Kidney capillary endothelial cell (primary cell): ENCODE measurements around the gene TMEM41A.

Experiments used
- DNase-seq: peaks from one replicate; pipeline ENCODE4 v3.0.0-alpha.2; 2018; ENCODE audit warnings: low spot score

TMEM41A gene

DNA sequence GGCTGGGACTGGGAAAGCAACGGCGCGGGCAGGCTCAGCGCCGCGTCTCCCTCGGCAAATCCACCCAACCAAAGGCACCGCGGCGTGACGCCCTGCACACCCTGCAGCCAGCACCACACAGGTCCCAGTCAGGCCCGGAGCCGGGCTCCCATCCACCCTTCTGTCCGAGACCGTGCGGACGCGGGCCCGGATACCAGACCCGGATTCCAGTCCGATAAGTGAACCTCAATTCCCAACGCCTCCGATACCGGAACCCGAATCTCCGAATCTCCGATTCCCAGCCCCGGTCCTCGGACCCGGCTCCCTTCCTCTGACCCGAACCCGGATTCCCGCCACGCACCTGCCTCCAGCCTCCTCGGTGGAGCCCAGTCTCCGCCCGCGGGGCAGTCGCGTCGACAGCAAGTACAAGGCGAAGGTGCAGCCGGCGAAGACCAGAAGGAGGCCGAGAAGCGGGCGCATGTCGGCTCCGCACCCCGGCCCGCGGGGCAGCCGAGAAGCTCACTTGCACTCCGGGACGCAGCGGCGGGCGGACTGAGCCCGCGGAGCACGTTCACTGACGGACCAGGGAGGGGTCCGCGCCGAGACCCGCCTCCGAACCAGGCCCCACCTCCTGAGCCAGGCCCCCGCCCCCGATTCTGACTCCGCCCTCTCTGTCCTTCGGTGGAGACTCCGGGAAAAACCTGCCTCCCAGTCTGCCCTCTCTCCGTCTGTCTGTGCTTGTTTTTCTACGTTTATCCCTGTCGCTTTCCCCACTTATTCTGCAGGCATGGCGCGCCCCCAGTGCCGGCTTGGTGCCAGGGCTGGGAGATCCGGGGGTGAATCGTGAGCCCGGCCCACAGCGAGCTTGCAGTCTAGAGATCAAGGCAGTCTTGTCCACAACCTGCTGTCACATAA lies at the start of gene TMEM41A:
Gene TMEM41A (minus strand): TSS at position 533 of the 894 bp plus-strand sequence. CDS start 74 bp downstream, at position 459.
- peak; percentile 86 for DNase-seq

GRCh38 chr3:185540695-185541094 lies 41.9 kb upstream of the TMEM41A start:
- no peak for DNase-seq

GRCh38 chr3:185539934-185540333 lies 41.1 kb upstream of the TMEM41A start:
- no peak for DNase-seq

DNA sequence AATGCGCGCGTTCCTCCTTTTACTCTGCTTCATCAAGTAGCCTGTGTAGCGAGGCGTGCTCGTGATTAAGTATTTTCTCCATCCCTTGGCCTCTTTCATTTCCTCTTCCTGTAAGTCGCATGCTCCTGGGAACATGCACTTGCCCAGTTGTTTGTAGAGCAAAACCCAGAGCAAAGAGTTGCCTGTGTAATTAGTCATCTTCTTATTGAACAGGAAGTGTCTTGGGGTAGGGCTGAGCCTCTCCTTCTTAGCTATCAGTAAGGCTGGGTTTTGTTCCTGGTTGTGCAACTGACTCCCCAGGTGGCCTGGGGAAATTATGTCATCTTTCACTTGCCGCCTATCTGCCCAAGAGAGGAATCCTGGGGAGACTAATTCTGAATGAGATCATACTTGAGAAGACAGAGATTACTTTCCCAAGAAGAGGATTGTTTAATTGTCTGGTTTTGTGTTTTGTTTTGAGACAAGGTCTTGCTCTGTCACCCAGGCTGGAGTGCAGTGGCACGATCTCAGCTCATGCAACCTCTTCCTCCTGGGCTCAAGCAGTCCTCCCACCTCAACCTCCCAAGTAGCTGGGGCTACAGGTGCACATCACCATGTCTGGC lies 38.6 kb upstream of the TMEM41A start:
- DNase-seq = peak; percentile 76

DNA sequence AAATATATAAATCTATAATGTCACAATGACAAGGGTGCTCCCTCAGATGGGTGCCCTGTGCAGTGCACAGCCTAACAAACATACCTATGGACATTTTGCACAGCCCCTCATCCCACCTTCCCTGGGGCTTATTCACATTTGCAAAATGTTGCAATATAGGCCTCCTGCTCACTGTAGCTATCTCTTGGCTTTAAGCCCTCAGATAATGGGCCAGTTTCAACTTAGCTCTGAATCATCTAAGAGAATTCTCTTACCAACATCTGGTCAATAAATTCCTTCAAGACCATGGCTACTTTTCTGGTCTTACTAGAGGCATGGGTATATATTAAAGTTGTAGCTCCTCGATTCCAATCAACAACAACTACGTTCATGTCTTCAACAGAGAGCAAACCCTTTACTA lies 35.7 kb upstream of the TMEM41A start:
- DNase-seq = no peak

GRCh38 chr3:185532901-185533300 lies 34.1 kb upstream of the TMEM41A start:
- DNase-seq = no peak

- no peak for DNase-seq
These were observed 32.0 kb upstream of the TMEM41A start for GRCh38 chr3:185530856-185531255.

- no peak for DNase-seq
These were observed 29.7 kb upstream of the TMEM41A start for GRCh38 chr3:185528532-185528931.

- DNase-seq = no peak
These were observed 28.5 kb upstream of the TMEM41A start for GRCh38 chr3:185527364-185527763.

- DNase-seq = no peak
These were observed 27.6 kb upstream of the TMEM41A start for GRCh38 chr3:185526349-185526951.

DNA sequence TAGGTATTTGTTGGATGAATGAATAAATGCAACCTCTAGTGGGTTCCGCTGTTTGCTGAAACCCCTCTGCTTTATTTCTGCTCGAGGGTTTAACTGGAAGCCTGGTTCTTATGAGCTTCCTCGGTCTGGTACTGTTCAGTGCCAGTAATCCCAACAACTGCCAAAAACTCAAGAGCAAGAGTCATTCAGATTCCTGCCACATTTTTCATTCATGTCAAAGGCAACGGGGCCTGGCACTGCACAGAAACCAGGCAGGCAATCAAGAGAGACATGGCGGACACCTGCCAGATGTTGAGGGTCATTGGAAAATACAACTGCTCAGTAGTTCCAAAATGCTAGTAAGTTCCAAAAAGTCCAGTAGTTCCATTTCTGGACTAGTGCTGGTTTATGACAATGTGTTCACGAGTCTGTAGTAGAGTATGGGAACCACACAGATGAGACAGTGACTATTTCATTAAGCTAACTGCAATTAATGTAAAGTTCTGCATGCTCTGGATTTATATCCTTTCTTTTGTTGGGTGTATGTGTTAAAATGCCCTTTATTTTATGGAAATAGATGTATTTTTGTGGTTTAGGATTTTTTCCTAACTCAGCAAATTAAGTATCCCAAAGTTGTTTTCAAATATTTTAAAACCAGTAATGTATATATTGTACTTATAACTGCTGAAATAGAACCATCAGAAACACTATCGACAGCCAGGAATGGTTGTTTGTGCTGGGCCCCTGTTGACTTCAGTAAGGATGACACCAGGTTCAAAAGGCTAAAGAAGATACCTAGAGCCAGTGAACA lies 22.7 kb upstream of the TMEM41A start:
- no peak for DNase-seq

GRCh38 chr3:185519021-185519420 lies 20.2 kb upstream of the TMEM41A start:
- DNase-seq = no peak

DNA sequence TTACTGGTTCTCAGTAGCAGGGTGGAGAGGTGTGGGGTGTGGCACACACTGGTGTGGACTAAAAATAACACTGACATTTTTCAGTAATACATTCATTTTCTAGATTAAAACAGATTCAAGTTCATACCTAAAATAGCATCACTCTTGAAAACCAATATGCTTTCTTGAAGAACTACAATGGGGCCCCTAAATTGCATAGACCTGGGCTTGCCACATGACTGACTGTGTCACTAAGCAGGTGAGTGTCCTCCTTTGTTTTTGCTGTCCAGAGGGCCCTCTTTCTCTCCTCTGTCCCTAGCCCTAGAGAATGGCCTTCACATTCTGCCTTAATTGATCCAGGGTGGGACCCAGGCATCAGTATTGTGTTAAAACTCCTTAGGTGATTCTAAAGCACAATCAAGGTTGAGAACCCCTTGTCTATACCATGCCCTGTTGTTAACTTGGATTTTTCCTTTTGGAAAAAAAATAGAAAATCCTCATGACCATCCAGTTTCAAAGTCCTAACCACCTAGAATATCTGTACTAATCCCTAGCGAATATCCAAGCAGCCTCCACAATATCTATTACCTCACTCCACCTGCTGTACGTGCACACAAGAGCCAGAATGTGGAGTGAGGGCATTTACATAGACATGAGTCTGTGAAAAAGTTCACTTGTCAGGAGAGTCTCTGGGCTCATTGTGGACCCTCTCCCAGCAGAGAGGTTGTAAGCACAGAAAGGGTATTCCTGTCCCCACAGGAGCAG lies 18.7 kb upstream of the TMEM41A start:
- DNase-seq = no peak

DNA sequence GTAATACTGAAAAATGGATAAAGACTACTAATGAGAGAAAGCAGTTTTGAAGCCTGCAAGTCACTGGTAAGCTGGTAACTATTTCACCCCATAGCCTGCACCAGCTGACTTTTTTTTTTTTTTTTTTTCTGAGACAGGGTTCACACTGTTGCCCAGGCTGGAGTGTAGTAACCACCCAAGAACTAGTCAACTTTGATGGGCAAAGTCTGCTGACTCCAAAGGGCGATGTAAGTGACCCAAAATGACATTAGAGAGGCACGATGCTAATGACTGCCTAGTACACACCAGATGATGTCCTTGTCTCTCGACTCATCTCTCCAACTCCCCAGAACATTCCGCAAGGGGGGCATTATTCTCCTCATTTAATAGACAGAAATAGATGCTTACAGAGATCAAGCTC lies 12.9 kb upstream of the TMEM41A start:
- no peak for DNase-seq

- DNase-seq = no peak
These were observed 9.6 kb upstream of the TMEM41A start for GRCh38 chr3:185508335-185508991.

DNA sequence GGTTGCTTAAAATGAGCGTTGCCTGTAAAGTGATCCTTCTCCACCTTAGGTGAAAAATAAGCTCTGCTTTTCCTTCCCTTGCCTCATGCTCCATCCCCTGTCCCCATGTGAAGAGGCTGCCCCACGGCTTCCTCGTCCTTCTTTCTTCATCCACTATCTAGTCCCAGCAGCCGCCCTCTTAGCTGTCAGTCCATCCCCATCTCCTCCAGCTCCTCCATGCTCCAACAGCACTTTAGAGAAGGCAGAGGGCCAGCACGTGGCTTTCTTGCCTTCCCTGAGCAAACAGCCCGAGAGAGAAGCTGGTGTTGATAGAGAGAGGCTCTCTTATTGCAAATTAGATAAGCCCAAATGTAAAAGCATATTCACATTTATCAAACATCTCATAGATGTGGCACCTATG lies 9.0 kb upstream of the TMEM41A start:
- DNase-seq = no peak

DNA sequence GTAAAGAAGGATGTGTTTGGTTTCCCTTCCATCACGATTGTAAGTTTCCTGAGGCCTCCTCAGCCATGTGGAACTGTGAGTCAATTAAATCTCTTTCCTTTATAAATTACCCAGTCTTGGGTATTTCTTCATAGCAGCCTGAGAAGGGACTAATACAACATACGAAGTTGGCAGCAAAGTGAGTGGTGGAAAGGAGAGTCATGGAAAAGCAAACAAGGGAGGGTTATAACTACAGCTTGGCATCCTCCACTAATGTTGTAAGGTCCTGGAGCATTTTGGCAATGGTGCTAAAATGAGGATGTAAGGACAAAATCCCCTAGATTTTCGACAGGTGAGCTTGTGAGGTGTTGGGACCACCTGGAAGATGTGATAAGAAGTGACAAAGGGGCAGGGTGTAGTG lies 5.8 kb upstream of the TMEM41A start:
- DNase-seq = no peak

DNA sequence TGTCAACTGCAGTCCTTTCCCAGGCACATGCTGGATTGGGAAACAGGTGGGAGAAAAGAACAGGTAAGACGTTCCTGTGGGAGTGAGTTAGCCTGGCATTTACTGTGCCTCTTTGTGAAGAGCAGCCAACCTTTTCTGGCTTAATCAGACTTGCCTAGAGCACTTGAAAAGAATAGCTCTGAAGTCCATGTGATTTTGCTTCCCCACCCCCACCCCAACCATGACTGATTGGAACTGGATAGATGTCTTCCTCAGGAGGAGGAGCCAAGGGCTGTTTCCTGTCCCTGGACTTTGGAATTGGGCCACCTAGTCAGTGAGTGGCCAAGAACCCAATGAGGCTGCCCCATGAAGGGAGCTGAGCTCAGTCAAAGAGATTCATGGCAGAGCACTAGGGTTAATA lies 4.7 kb upstream of the TMEM41A start:
- DNase-seq = no peak

- no peak for DNase-seq
These were observed 4.2 kb upstream of the TMEM41A start for GRCh38 chr3:185502987-185503386.

- no peak for DNase-seq
These were observed 8.6 kb downstream of the TMEM41A start for GRCh38 chr3:185490241-185490640.

DNA sequence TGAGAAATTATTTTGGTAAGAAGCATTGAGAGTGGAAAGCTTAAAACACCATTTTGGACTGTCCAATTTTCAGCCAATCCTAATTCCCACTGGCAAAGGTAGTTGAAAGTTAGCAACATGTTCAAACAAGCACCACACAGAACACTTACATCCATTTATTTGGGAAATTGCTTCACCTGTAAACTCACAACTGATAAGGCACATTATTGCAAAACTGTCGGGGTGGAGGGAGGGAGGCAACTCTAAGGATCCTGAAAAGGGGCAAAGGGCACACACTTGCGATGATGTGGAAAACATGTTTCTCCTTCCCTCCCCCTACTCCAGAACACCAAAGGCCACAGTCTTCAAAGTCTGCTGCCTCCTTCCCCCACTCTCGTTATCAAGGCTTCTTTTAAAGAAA lies 9.4 kb downstream of the TMEM41A start:
- no peak for DNase-seq
